HEK293 (cell line): ENCODE data around the gene PKHD1.

ENCODE experiments used
- CTCF ChIA-PET: fragments of 350-600 bp; formaldehyde crosslinking; extraction: SDS; loops from one replicate; lab custom pipeline; 2021; ENCODE audit warnings: antibody characterized with exemption; lab: Yijun Ruan, JAX
- POLR2A ChIA-PET: fragments of 300-600 bp; formaldehyde crosslinking; extraction: SDS; loops from one replicate; lab custom pipeline; 2020; ENCODE audit warnings: antibody characterized with exemption, inconsistent platforms; lab: Yijun Ruan, JAX
- H3K27ac ChIP-seq: fragments of 200-500 bp; sonication (Bioruptor generic); 2 replicates; pipeline ENCODE4 v1.5.1; 2014; ENCODE audit warnings: low read depth, low read length, control low read depth, inconsistent platforms; ENCODE audit errors: extremely low read depth
- H3K36me3 ChIP-seq, 2 experiments: fragments of 200-500 bp in 1 of 2; sonication (Bioruptor generic) in 1 of 2; 1 replicate in 1 of 2; 2 replicates in 1 of 2; pipeline ENCODE4 v1.5.1; 2014 to 2017; ENCODE audit warnings: inconsistent platforms in 2 of 2, low read length in 2 of 2; ENCODE audit not compliant: control insufficient read depth in 2 of 2, insufficient read depth in 1 of 2
- H3K4me1 ChIP-seq: fragments of 200-500 bp; sonication (Bioruptor generic); 2 replicates; pipeline ENCODE4 v1.5.1; 2014; ENCODE audit warnings: mild to moderate bottlenecking, low read length, inconsistent platforms; ENCODE audit not compliant: control insufficient read depth, insufficient read depth
- H3K4me3 ChIP-seq: 2 replicates; pipeline ENCODE4 v1.5.1; 2011; ENCODE audit warnings: low read depth, mild to moderate bottlenecking, control low read depth, low read length, moderate library complexity
- H3K9me3 ChIP-seq: fragments of 200-500 bp; sonication (Bioruptor generic); 2 replicates; pipeline ENCODE4 v1.5.1; 2014; ENCODE audit warnings: low read depth, low read length, inconsistent platforms; ENCODE audit not compliant: control insufficient read depth, insufficient read depth
- MEIS1 ChIP-seq: sonication (generic); formaldehyde crosslinking; IDR thresholded peaks from 2 replicates; pipeline ENCODE4 v1.8.1; 2022; ENCODE audit warnings: missing genetic modification reagents, mild to moderate bottlenecking, borderline replicate concordance
- MZF1 ChIP-seq: fragments of 450-650 bp; formaldehyde crosslinking; IDR thresholded peaks from 2 replicates; pipeline ENCODE4 v1.5.1; 2017; ENCODE audit warnings: missing biosample characterization, missing genetic modification characterization, borderline replicate concordance
- OSR2 ChIP-seq: fragments of 450-650 bp; formaldehyde crosslinking; IDR thresholded peaks from 2 replicates; pipeline ENCODE4 v1.5.1; 2016; ENCODE audit warnings: missing biosample characterization, missing genetic modification characterization
- SETDB1 ChIP-seq: IDR thresholded peaks from one replicate; pipeline ENCODE4 v1.6.1; 2017; ENCODE audit warnings: mild to moderate bottlenecking, low read length, moderate library complexity, mixed read lengths; ENCODE audit not compliant: insufficient read length
- ZEB2 ChIP-seq: fragments of 450-650 bp; formaldehyde crosslinking; IDR thresholded peaks from 2 replicates; pipeline ENCODE4 v1.5.1; 2016; ENCODE audit warnings: missing biosample characterization, missing genetic modification characterization
- ZNF157 ChIP-seq: fragments of 450-650 bp; formaldehyde crosslinking; IDR thresholded peaks from 2 replicates; pipeline ENCODE4 v1.5.1; 2016; ENCODE audit warnings: missing biosample characterization, missing genetic modification characterization
- ZNF169 ChIP-seq: fragments of 450-650 bp; formaldehyde crosslinking; IDR thresholded peaks from 2 replicates; pipeline ENCODE4 v1.5.1; 2016; ENCODE audit warnings: missing biosample characterization, missing genetic modification characterization
- ZNF184 ChIP-seq: fragments of 450-650 bp; IDR thresholded peaks from 2 replicates; pipeline ENCODE4 v1.5.1; 2018; ENCODE audit warnings: missing biosample characterization, mild to moderate bottlenecking, missing genetic modification characterization
- ZNF214 ChIP-seq: fragments of 450-650 bp; formaldehyde crosslinking; IDR thresholded peaks from 2 replicates; pipeline ENCODE4 v1.5.1; 2017; ENCODE audit warnings: missing biosample characterization, mild to moderate bottlenecking, missing genetic modification characterization, borderline replicate concordance
- ZNF530 ChIP-seq: fragments of 450-650 bp; formaldehyde crosslinking; IDR thresholded peaks from 2 replicates; pipeline ENCODE4 v1.5.1; 2016; ENCODE audit warnings: low read depth, missing biosample characterization, missing genetic modification characterization
- ZNF571 ChIP-seq: fragments of 450-650 bp; formaldehyde crosslinking; IDR thresholded peaks from 2 replicates; pipeline ENCODE4 v1.5.0; 2017; ENCODE audit warnings: missing biosample characterization, missing genetic modification characterization
- ZNF610 ChIP-seq: fragments of 450-650 bp; formaldehyde crosslinking; IDR thresholded peaks from 2 replicates; pipeline ENCODE4 v1.5.1; 2016; ENCODE audit warnings: missing biosample characterization, missing genetic modification characterization, borderline replicate concordance
- ZNF629 ChIP-seq: fragments of 450-650 bp; formaldehyde crosslinking; IDR thresholded peaks from 2 replicates; pipeline ENCODE4 v1.5.1; 2017; ENCODE audit warnings: missing biosample characterization, missing genetic modification characterization
- ZNF776 ChIP-seq: fragments of 450-650 bp; formaldehyde crosslinking; IDR thresholded peaks from 2 replicates; pipeline ENCODE4 v1.5.0; 2017; ENCODE audit warnings: missing biosample characterization, missing genetic modification characterization, borderline replicate concordance
- ZNF792 ChIP-seq: fragments of 450-650 bp; formaldehyde crosslinking; IDR thresholded peaks from 2 replicates; pipeline ENCODE4 v1.5.1; 2016; ENCODE audit warnings: missing biosample characterization, missing genetic modification characterization
- ZNF837 ChIP-seq: fragments of 450-650 bp; formaldehyde crosslinking; IDR thresholded peaks from 2 replicates; pipeline ENCODE4 v1.5.1; 2016; ENCODE audit warnings: missing biosample characterization, missing genetic modification characterization
- TF ChIP-seq, protein P1 (sequence below): fragments of 450-650 bp; formaldehyde crosslinking; IDR thresholded peaks from 2 replicates; pipeline ENCODE4 v1.5.1; 2016; ENCODE audit warnings: missing biosample characterization, missing genetic modification characterization, low read depth

Gene PKHD1

DNA sequence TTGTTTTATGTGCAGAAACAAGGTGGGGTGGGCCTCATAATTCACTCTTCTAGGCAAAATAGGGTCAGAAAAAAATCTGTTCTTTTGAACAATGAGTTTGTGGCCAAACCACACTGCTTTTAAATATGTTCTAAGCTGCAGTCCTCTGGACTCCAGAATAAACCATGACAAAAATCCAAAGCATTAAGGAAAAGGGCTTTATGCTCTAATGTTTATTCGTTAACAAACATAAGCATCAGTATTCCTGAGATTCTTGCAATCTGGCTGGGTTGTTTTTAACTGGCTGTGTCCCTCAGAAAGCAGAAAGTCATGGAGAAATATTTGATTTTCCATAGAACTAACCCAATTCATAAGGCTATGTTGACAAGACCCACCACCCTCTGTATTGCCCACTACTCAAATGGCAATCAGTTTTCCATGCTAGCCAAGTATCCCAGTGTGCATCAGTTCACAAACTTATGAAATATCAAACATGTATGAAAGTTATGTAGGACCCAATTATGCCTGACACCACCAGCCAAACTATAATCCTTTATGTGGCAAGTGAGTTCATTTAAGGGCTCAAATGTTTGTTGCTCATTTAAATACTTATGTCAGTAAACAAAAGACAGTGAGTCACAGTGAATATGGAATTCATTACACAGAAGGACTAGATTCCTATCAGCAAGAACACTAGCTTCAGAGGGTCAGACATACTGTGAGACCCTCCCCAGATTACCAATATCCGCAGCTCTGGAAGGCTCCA is 45.1 kb downstream of the PKHD1 start:
- no peaks in the 10 kb centered on the region for H3K4me1 ChIP-seq
- H3K4me3 ChIP-seq: no peak overlapping the region
- no peaks in the 10 kb centered on the region for H3K9me3 ChIP-seq
- CTCF ChIA-PET: interaction anchor here (0.6 to 2.2 kb wide), 3 partner anchors 9 to 1224 kb away, joined by 3 to 12 read pairs (median 5); partner anchors contain the start of gene TFAP2B
- H3K36me3 ChIP-seq: no peaks in the 10 kb centered on the region
- no peak overlapping the region for H3K27ac ChIP-seq
- POLR2A ChIA-PET: no interaction called here
- TF ChIP-seq ZNF169 (no peak), ZNF837 (tag by site-specific recombination) (no peak), ZNF610 (tag by site-specific recombination) (no peak), MEIS1 (CRISPR knock-in tag) (no peak), ZNF776 (tag by site-specific recombination) (no peak), ZNF792 (no peak), OSR2 (tag by site-specific recombination) (no peak), ZNF571 (no peak)

DNA sequence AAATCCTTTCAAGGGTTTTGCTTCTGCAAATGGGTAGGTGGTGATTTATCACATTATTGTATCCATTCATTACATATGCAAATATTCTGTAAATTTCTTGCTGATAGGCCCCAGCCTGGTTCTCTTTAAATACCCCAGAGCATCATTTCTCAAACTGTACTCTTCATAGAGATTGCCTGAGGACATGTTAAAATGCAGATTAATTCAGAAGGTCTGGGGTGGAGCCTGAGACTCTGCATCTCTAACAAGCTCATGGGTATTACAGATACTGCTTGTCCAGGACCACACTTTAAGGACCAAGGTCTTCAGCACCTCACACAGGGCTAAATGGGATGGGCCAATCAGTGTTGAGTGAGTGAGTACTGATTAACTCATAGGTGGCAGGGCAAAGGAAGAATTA is 46.3 kb downstream of the PKHD1 start:
- no peaks in the 10 kb centered on the region for H3K4me1 ChIP-seq
- no peak overlapping the region for H3K27ac ChIP-seq
- no peak for TF ChIP-seq ZNF157
- no peak for TF ChIP-seq SETDB1
- no peak for TF ChIP-seq ZNF629
- TF ChIP-seq ZNF214 (tag by site-specific recombination): no peak
- no peak for TF ChIP-seq ZNF530 (tag by site-specific recombination)
- CTCF ChIA-PET: interaction anchor here (0.7 to 1.5 kb wide), 2 partner anchors 10 to 27 kb away, joined by 3 to 5 read pairs; no protein-coding TSS in a partner anchor
- no peak overlapping the region for H3K4me3 ChIP-seq
- H3K36me3 ChIP-seq: no peaks in the 10 kb centered on the region
- POLR2A ChIA-PET: no interaction called here
- no peaks in the 10 kb centered on the region for H3K9me3 ChIP-seq

GRCh38 chr6:52027699-52028098 is 59.7 kb downstream of the PKHD1 start:
- Histone ChIP-seq H3K4me1 (no peaks in the 10 kb centered on the region), H3K4me3 (no peak overlapping the region), H3K9me3 (no peaks in the 10 kb centered on the region), H3K27ac (no peak overlapping the region), H3K36me3 (no peaks in the 10 kb centered on the region)
- POLR2A ChIA-PET: no interaction called here
- TF ChIP-seq, protein P1, sequence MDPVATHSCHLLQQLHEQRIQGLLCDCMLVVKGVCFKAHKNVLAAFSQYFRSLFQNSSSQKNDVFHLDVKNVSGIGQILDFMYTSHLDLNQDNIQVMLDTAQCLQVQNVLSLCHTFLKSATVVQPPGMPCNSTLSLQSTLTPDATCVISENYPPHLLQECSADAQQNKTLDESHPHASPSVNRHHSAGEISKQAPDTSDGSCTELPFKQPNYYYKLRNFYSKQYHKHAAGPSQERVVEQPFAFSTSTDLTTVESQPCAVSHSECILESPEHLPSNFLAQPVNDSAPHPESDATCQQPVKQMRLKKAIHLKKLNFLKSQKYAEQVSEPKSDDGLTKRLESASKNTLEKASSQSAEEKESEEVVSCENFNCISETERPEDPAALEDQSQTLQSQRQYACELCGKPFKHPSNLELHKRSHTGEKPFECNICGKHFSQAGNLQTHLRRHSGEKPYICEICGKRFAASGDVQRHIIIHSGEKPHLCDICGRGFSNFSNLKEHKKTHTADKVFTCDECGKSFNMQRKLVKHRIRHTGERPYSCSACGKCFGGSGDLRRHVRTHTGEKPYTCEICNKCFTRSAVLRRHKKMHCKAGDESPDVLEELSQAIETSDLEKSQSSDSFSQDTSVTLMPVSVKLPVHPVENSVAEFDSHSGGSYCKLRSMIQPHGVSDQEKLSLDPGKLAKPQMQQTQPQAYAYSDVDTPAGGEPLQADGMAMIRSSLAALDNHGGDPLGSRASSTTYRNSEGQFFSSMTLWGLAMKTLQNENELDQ (tag by site-specific recombination): no peak
- TF ChIP-seq ZNF184 (tag by site-specific recombination) (no peak), ZEB2 (tag by site-specific recombination) (no peak), MZF1 (tag by site-specific recombination) (no peak)
- CTCF ChIA-PET: interaction anchor here (2.9 kb wide), 1 partner anchor 7 kb away, joined by 13 read pairs; no protein-coding TSS in a partner anchor
